Loucy (cell line): ENCODE data around the gene TAS1R3.

Experiments used
- CTCF ChIP-seq: fragments of 200-600 bp; sonication (generic); conservative IDR thresholded peaks from 2 replicates; pipeline ENCODE4 v1.5.1; 2014; ENCODE audit warnings: mild to moderate bottlenecking, antibody characterized with exemption, low read length
- EZH2phosphoT487 ChIP-seq: fragments of 200-600 bp; IDR thresholded peaks from 2 replicates; pipeline ENCODE4 v1.6.1; 2018; ENCODE audit warnings: antibody characterized with exemption, mild to moderate bottlenecking, moderate library complexity, borderline replicate concordance

GRCh38 chr1:1299686-1300351 lies 31.3 kb upstream of the TAS1R3 start:
- peak; percentile 58 for TF ChIP-seq CTCF
- TF ChIP-seq EZH2phosphoT487: no peak
